NCI-H510A (cell line): Measurements from ENCODE around the gene C2orf78.
"Not testable (repeated sequence)": the region's sequence is repeated elsewhere in the genome, so short reads cannot be mapped to it uniquely, and the experiment has no call there.

Experiments used
- DNase-seq: peaks from one replicate; lab custom pipeline; 2025; lab: John Stamatoyannopoulos, UW

Gene C2orf78

DNA sequence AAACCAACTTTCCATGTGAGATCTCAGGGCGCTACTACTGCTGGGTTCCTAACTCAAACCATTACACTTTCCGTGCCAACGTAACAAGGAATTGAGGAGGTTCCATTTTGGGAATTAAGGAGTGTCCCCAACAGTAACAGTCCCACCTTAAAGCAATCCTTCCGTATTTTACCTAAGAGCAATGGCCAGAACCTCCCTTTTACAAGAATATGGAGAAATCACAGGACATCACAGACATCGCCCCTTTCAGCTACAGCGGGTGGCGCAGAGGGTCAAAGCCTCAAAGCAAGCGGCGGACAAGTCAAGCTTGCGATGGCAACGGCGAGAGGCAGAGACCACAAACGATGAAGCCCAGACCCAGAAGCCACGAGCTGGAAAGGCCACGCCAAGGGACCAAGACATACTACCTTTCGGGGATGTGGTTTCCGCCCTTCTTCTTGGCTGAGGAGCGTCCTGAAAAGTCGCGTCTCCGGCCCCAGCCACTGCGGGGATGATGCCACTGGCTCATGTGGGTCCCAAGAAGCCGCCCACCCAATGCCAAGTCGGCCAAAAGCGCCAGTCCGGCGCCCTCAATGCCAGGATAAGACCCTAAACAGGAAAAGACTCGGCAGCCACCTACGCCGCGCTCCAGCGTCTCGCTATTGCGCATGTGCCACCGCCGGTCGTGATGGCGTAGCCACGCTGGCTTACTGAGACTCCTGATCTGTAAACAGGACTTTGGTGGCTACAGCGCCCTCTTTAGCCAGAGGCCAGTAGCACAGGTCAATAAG is 4.3 kb upstream of the C2orf78 start, which contains the start of gene DUSP11:
TSS of gene DUSP11 (minus strand) at position 637 of the 770 bp plus-strand sequence. CDS start at position 508, 129 bp downstream.
- peak; percentile 72 for DNase-seq

GRCh38 chr2:73780237-73780582 is 3.8 kb upstream of the C2orf78 start:
- DNase-seq, result no peak

DNA sequence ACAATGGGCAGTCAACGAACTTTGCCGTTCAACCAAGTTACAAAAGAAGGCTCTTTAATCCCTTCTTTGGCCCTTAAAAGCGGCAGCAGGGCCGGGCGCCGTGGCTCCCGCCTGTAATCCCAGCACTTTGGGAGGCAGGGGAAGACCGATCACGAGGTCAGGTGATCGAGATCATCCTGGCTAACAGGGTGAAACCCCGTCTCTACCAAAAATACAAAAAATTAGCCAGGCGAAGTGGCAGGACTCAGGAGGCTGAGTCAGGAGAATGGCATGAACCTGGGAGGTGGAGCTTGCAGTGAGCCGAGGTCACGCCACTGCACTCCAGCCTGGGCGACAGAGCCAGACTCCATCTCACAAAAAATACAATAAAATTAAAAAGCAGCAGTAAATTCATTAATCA is 581 bp upstream of the C2orf78 start:
- DNase-seq, result not testable (repeated sequence)

- DNase-seq, result no peak
Measured at GRCh38 chr2:73811878-73812277, 27.9 kb downstream of the C2orf78 start.

DNA sequence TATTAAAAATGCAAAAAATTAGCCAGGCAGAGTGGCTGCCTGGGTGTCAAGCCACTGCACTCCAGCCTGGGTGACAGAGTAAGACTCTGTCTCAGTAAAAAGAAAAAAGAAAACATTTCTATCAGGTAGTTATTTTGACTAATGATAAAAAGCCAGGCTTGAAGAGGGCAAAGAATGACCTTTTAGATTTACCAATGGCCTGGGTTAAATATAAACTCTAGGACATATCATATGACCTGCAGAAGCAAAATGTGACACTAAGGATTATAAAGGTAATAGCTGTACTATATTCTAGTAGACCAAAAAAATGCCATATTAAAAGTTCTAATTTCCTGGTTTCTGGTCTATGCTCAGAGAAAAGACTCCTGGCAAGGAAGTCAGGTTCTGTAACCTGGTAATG is 28.7 kb downstream of the C2orf78 start:
- no peak for DNase-seq

DNA sequence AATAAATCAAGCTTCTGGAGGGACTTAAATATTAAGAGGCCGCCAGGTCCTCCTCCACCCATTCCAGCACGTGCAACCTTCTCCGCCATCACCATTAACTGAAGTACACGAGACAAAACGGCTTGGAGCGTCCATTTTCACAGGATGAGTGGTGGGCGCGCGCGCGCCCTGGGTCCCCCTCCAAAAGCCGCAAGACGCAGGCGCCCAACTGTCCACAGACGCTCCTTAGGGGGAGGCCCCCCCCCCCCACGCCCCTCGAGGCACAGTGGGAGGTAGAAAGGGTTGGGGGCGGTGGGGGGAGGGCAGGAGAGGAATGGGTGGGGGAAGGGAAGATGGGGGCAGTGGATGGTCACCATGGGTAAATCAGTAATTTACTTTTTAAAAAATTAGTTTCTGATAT is 34.3 kb downstream of the C2orf78 start:
- DNase-seq, result no peak

DNA sequence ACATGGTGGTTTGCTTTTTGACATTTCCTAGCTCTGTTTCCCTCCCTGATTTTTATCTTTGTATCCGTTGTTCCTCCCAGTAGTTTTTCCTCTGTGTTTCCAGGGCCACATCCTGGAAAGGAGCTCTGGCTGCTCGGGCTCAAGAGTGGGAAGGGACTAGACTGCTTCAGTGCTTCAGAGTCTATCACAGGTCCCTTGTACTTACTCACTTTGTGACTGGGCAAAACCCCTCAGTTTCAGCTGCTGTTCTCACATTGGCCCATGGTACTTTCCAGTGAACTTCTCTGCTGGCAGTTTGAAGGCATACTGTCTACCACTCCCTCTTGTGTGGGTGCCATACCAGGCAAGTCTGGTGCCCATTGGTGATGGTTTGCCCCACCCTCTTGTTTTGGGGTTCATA is 37.2 kb downstream of the C2orf78 start:
- no peak for DNase-seq

GRCh38 chr2:73821669-73822068 is 37.7 kb downstream of the C2orf78 start:
- no peak for DNase-seq

DNA sequence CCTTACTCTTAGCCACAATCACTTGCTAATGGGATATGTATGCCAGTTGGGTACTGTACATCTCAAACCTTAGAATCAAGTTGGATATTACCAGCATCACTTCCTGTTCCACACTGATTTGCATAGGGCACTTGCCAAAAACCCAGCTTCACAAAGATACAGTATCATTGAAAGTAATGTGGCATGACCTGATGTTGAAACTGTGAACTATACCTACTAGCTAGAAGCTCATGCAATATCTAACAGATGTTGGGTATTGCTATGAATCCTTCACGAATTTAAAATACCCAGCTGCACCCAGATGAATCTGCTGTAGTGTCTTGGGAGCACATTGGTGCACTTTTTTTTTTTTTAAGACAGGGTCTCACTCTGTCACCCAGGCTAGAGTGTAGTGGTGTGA is 38.3 kb downstream of the C2orf78 start:
- DNase-seq, result no peak

GRCh38 chr2:73822991-73823390 is 39.0 kb downstream of the C2orf78 start:
- DNase-seq, result no peak

DNA sequence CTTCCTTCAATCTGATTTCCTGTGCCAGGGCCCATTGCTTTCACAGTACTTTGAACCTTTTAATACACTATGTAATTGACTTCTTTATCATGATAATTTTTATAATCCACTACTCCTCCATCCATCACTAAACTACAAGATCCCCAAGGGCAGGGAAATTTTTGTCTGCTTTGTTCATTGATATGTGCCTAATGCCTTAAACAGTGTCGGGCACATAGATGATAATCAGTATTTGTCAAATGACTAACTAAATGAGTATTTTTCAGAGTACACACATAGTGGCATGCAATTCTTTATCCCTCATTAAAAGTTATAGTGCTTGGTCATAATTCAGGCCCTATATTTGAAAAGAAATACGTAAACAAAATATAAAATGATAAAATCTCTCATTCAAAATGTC is 39.4 kb downstream of the C2orf78 start:
- DNase-seq, result no peak

- no peak for DNase-seq
Measured at GRCh38 chr2:73823916-73824523, 40.0 kb downstream of the C2orf78 start.

DNA sequence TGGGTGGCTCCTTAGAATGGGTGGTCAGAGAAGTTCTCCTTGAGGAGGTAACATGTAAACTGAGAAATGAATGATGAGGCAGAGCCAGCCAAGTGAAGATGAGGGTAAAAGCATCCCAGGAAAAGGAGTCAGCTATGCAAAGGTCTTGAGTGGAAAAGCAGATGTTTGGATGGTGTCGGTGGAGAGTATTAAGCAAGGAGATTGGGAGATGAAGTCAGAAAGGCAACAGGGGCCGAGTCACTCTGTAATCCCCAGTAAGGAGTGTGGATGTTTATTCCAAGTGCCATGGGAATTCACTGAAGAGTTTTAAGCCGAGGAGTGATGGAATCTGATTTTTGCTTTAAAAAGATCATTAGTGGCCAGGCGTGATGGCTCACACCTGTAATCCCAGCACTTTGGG is 41.4 kb downstream of the C2orf78 start:
- no peak for DNase-seq

- no peak for DNase-seq
Measured at GRCh38 chr2:73827018-73827417, 43.0 kb downstream of the C2orf78 start.

GRCh38 chr2:73827660-73828388 is 43.8 kb downstream of the C2orf78 start:
- DNase-seq, result no peak

DNA sequence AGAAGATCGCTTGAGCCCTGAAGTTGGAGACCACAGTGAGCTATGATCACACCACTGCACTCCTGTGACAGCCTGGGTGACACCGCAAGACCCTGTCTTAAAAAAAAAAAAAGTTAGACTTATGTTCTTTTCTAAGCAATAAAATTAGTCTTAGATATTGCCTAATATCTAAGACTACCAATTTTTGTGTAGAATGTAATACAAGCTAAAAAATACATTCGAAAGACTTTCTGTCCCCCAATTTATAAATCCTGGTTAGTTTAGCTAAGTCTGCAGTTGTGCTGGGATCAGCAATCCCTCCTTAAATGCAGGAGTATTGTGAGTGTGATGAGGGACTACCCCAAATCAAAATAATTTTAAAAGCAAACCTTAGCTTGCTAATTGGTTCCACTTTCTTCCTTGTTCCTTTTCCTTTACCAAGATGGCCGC is 44.4 kb downstream of the C2orf78 start:
- DNase-seq, result no peak

- peak; percentile 94 for DNase-seq
Measured at GRCh38 chr2:73828818-73829570, 45.0 kb downstream of the C2orf78 start, which contains the start of gene STAMBP. TSS of gene STAMBP (plus strand) at chr2:73828961. CDS start at chr2:73830857, 1,896 bp downstream.

DNA sequence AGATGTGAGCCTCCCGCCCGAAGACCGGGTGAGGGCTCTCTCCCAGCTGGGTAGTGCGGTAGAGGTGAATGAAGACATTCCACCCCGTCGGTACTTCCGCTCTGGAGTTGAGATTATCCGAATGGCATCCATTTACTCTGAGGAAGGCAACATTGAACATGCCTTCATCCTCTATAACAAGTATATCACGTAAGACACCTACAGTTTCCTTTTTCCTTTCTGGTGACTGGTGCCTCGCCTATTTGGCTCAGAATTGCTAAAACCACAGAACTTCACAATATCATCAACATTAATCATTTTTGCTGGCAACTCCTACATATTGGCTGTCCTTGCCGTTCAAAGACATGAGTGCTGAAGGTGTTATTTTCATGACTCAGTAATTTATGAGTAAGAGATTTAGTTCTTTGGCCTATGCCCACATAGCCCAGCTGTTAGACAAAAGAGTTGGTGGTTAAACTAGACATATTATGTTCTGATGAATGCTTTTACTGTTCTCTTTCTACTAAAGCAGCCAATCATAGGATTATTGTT is 47.0 kb downstream of the C2orf78 start:
- DNase-seq, result no peak

GRCh38 chr2:73832930-73833329 is 48.9 kb downstream of the C2orf78 start:
- DNase-seq, result no peak

DNA sequence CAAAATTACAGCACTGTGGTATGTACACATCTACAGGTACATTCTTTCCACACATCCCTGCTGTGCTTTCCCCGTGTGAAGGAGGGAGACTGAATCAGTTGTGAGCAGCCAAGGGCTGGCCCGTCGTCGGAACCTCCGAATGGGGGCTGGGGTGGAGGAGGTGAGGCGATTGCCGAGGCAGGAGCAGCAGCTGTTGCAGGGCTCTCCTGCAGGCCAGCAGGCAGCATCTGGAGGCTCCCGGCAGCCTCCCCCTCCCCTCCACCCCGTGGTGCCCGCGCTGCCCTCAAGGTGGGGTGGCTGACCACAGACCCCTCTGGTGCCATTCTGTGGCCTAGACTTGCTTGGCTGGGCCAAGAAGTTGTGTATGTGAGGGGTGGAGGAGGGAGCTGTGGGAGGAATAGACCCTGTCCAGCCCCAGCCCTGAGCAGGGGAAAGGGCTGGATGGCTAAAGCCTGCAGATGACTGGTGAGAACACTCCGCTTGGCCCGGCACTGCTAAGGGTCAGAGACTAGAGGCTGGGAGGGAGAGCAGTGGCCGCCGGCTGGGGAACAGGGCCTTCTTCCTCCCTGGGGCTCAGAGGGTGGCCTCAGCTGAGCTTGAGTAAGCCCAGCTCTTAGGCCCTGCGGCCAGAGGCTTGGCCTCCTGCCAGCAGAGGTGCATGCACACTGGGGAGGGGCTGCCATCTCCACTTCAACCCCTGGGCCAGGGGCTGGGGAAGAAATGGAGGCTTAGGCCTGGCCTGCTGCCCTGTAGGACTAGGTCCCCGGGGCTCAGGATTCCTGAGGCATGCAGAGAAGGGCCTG is 52.4 kb downstream of the C2orf78 start:
- no peak for DNase-seq
